Loucy (cell line): Measurements from ENCODE around the gene PEX11B.

Experiments used
- EZH2phosphoT487 ChIP-seq: fragments of 200-600 bp; IDR thresholded peaks from 2 replicates; pipeline ENCODE4 v1.6.1; 2018; ENCODE audit warnings: antibody characterized with exemption, mild to moderate bottlenecking, moderate library complexity, borderline replicate concordance
- TF ChIP-seq, protein P1 (sequence below): fragments of 200-600 bp; sonication (generic); conservative IDR thresholded peaks from 2 replicates; pipeline ENCODE4 v1.5.1; 2014; ENCODE audit warnings: mild to moderate bottlenecking, antibody characterized with exemption, low read length

- TF ChIP-seq, protein P1, sequence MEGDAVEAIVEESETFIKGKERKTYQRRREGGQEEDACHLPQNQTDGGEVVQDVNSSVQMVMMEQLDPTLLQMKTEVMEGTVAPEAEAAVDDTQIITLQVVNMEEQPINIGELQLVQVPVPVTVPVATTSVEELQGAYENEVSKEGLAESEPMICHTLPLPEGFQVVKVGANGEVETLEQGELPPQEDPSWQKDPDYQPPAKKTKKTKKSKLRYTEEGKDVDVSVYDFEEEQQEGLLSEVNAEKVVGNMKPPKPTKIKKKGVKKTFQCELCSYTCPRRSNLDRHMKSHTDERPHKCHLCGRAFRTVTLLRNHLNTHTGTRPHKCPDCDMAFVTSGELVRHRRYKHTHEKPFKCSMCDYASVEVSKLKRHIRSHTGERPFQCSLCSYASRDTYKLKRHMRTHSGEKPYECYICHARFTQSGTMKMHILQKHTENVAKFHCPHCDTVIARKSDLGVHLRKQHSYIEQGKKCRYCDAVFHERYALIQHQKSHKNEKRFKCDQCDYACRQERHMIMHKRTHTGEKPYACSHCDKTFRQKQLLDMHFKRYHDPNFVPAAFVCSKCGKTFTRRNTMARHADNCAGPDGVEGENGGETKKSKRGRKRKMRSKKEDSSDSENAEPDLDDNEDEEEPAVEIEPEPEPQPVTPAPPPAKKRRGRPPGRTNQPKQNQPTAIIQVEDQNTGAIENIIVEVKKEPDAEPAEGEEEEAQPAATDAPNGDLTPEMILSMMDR = no peak
- no peak for TF ChIP-seq EZH2phosphoT487
Observed at GRCh38 chr1:145897969-145898368, 20.5 kb downstream of the PEX11B start.
